Measurements from ENCODE around the gene NUP210.
A peak's percentile ranks its signal among the peaks of the same experiment; 100 is the strongest.

Gene NUP210

DNA sequence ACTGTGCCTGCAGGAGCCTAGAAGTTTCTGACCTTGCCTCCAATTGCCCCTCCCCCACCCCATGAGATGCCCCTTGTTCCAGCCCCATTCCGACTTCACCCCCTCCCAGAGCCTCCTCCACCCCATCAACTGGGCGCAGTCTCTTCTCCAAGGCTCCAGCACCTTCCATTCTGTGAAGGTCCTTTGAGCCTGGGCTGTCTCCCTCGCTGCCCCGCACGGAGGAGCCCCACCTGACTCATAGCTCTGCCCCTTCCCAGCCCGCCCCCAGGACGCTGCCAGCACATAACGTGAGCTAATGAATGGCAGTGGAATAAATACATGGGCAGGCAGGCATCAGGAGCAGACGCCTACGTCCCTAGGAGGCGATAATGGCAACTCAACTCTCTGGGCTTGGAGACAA lies 113.1 kb downstream of the NUP210 start:
- DNase-seq (ENCODE audit: low read depth) = no peak
- H3K4me3 ChIP-seq (ENCODE audit: low read depth, low read length) = no peak overlapping the region

DNA sequence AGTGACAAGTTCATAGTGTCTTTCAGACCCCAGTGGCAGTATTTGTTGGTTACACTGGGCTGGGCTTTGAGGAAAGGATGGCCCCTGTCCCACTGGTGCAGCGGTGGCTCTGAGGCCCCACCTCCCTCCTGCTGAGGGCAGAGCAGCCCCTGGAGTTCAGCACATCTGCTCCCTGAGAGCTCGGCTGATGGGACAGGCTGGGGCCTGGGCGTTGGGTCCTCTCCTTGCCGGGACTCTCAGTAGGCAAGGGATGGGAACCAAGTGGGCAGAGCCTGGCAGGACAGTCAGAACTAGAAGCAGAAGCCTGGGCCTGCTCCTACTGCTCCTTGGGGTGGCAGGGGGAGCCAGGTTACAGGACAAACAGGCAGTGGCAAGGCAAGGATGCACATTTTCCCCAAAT lies 114.5 kb downstream of the NUP210 start:
- DNase-seq (ENCODE audit: low read depth) = no peak
- H3K4me3 ChIP-seq (ENCODE audit: low read depth, low read length) = no peak overlapping the region

GRCh38 chr3:13303410-13303809 lies 116.7 kb downstream of the NUP210 start:
- H3K4me3 ChIP-seq (ENCODE audit: low read depth, low read length) = no peak overlapping the region
- no peak for DNase-seq (ENCODE audit: low read depth)

- H3K4me3 ChIP-seq (ENCODE audit: low read depth, low read length) = no peak overlapping the region
- DNase-seq (ENCODE audit: low read depth) = peak; percentile 15
These were observed 118.7 kb downstream of the NUP210 start for GRCh38 chr3:13301286-13301987.

GRCh38 chr3:13300546-13301285 lies 119.4 kb downstream of the NUP210 start:
- no peak for DNase-seq (ENCODE audit: low read depth)
- H3K4me3 ChIP-seq (ENCODE audit: low read depth, low read length) = no peak overlapping the region

DNA sequence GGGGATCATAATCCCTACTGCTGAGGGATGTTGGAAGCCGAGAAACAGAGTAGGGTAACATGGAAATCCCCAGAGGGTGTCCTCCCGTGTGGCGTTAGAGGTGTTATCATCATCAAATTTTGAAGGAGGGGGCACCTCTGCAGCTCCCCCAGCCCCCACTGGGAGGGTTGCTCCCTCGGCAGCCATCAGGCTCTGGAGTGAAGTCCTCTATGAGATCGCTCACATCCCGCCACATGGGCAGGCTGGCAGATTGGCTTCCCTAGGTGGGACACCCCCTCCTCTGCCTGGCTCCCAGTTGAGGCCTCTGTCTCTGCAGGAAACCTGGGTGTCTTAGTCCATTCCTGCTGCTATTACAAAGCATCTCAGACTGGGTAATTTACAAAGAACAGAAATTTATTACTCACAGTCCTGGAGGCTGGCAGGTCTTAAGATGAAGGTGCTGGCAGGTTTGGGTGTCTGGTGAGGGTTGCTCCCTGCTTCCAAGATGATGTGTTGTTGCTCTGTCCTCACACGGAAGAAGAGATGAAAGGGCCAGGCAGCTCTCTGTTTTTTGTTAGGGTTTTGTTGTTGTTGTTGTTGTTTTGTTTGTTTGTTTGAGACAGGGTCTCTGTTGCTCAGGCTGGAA lies 120.5 kb downstream of the NUP210 start:
- DNase-seq (ENCODE audit: low read depth) = no peak
- no peak overlapping the region for H3K4me3 ChIP-seq (ENCODE audit: low read depth, low read length)

DNA sequence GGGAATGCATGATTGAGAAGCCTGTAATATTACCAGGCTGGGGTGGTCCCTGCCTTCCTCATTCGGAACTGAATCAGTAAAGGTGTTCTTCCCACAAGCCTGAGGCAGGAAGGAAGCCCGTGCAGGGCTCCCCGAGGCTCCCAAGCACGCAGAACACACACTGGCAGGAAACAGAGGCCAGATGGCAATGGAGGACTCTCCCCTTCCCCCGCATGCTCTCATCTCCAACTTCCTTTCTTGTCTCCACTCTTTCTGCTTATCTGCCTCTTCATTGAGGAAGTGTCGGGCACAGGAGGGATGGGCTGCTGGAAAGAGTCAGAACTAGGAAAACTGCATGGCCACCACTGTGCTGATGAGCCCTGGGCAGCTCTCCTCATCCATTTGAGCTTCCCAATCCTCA lies 123.5 kb downstream of the NUP210 start:
- DNase-seq (ENCODE audit: low read depth) = no peak
- H3K4me3 ChIP-seq (ENCODE audit: low read depth, low read length) = no peak overlapping the region

DNA sequence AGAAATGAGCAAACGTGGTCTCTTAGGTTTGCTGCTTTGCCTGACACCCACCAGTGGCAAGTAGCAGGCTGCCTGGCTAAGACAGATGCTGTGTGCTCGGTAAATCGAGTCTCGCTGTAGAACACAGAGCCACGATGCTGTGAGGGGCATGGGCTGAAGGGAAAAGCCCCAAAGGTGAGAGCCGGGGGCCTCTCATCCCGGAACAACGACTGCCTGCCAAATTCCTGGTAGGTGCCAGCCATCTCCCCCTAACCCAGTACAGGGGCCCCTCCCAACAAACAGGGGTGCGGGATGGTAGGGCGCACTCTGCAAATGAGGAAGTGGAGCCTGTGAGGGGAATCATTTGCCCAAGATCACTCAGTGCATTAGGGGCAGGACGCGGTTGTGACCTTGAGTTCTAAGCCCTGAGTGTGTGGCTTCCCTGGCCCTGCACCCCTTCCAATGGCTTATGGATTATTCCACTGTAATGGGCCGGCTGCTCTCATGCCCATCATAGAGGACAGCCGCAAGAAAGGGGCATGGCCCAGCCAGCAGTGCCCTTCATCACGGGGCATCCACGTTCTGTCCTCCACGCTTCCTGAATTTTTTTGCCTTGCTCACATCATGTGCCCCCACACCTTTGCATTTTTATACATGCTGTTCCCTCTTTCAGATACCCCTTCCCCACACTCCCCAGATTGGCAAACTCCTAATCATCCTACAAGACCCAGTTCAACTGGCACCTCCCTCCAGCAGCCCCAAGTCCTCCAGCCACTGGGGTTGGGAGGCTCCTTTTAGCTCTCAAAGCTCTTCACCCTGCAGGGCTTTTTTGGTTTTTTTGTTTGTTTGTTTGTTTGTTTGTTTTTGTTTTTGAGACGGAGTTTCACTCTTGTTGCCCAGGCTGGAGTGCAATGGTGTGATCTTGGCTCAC lies 125.4 kb downstream of the NUP210 start:
- no peak for DNase-seq (ENCODE audit: low read depth)
- H3K4me3 ChIP-seq (ENCODE audit: low read depth, low read length) = no peak overlapping the region

GRCh38 chr3:13292375-13292774 lies 127.7 kb downstream of the NUP210 start:
- no peak for DNase-seq (ENCODE audit: low read depth)
- H3K4me3 ChIP-seq (ENCODE audit: low read depth, low read length) = no peak overlapping the region

DNA sequence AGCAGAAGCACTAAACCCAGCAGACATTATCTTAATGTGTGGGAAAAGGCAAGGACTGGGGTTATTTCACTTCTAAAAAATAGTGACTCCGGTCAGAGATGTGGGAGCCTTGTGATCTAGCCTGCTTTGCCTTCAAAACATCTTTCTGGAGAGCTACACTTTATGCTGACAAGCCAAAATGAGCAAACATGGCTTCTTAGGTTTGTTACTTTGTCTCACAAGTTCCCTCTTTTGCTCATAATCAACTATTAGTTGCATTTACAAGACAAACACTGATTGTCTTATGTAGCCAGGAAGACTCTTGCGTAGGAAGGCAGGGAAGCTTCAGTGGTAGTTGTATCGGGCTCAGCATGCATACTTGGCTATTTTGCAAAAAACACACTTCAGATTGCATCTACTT lies 129.2 kb downstream of the NUP210 start:
- no peak overlapping the region for H3K4me3 ChIP-seq (ENCODE audit: low read depth, low read length)
- no peak for DNase-seq (ENCODE audit: low read depth)

DNA sequence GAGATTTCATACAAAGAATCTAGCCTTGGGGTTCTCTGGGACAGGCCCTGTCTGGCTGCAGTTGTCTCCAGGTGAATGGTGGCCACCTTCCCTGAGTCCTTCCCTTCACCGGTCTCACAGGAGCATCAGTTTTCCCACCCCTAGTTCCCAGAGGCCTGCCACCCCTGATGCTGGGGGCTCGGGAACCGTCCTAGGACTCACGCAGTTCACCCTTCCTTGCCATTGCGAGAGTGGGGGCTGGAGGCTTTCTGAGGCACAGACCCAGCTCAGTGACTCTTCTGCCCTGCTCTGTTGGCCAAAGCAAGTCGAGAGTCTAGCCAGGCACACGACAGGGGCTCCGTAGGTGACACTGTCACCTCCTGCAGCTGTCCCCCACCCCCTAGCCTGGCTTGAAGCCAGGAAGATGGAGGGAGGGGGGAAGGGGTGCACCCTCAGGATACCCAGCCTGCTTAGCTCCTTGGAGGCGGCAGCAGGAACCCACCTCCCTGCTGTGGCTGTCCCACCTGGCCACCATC lies 130.3 kb downstream of the NUP210 start:
- H3K4me3 ChIP-seq (ENCODE audit: low read depth, low read length) = no peak overlapping the region
- no peak for DNase-seq (ENCODE audit: low read depth)

GRCh38 chr3:13288732-13289718 lies 131.1 kb downstream of the NUP210 start:
- DNase-seq (ENCODE audit: low read depth) = no peak
- no peak overlapping the region for H3K4me3 ChIP-seq (ENCODE audit: low read depth, low read length)

- H3K4me3 ChIP-seq (ENCODE audit: low read depth, low read length) = no peak overlapping the region
- DNase-seq (ENCODE audit: low read depth) = no peak
These were observed 132.3 kb downstream of the NUP210 start for GRCh38 chr3:13287833-13288232.

GRCh38 chr3:13286873-13287272 lies 133.2 kb downstream of the NUP210 start:
- H3K4me3 ChIP-seq (ENCODE audit: low read depth, low read length) = no peak overlapping the region
- no peak for DNase-seq (ENCODE audit: low read depth)

GRCh38 chr3:13285007-13285567 lies 135.0 kb downstream of the NUP210 start:
- DNase-seq (ENCODE audit: low read depth) = no peak
- H3K4me3 ChIP-seq (ENCODE audit: low read depth, low read length) = no peak overlapping the region

- no peak overlapping the region for H3K4me3 ChIP-seq (ENCODE audit: low read depth, low read length)
- DNase-seq (ENCODE audit: low read depth) = no peak
These were observed 136.3 kb downstream of the NUP210 start for GRCh38 chr3:13283877-13284264.

DNA sequence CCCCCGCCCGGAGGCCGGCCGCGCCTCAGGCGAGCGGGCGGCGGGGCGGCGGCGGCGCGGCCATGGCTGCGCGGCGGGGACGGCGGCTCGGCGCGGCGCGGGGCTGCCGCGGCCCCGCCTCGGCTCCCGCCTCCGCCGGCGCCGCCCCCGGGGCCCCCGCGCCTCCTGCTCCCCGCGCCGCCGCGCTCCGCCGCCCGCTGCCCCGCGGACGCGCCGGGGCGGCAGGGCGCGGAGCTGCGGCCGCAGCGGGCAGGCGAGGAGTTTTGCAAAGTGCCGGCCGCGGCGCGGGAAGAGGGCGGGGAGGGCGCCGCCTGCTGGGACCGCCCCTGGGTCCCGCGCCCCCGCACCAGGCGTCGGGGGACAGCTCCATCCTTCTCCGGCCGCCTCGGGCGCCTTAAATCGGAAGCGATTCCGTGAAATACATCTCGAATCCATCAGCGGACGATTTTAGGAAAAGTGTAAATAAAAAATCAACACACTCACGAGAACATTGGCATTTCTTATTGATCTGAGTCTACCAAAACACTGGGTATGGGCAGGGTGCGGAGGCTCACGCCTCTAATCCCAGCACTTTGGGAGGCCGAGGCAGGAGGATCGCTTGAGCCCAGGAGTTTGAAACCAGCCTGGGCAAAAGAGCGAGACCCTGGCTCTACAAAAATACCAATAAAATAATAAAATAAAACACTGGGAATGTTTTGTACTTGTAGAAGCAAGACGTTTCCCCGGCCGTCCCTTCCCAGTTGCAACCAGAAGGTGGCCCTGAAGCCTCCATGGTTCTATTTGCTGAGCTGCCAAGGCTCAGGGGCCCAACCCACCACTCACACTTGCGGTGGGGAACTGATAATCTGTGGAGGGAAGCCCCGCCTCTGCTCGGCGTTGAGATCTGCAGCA lies 136.9 kb downstream of the NUP210 start:
- no peak for DNase-seq (ENCODE audit: low read depth)
- H3K4me3 ChIP-seq (ENCODE audit: low read depth, low read length) = peak overlapping the region; percentile 26

Measured in skeletal muscle cell (primary cell).